IPS-15b (cell line): ENCODE measurements around the gene NCS1.

ENCODE experiments used
- H3K27me3 ChIP-seq: one replicate; pipeline ENCODE4 v1.6.1; 2013; ENCODE audit warnings: low read length; ENCODE audit not compliant: control insufficient read depth, insufficient read depth
- H3K36me3 ChIP-seq: one replicate; pipeline ENCODE4 v1.6.1; 2013; ENCODE audit warnings: low read length; ENCODE audit not compliant: control insufficient read depth, insufficient read depth
- H3K4me1 ChIP-seq: one replicate; pipeline ENCODE4 v1.6.1; 2013; ENCODE audit warnings: mild to moderate bottlenecking, low read length; ENCODE audit not compliant: control insufficient read depth, insufficient read depth
- H3K4me3 ChIP-seq: one replicate; pipeline ENCODE4 v1.5.1; 2013; ENCODE audit warnings: low read depth, low read length
- H3K9ac ChIP-seq: one replicate; pipeline ENCODE4 v1.6.1; 2013; ENCODE audit warnings: low read depth, mild to moderate bottlenecking, low read length
- H3K9me3 ChIP-seq: one replicate; pipeline ENCODE4 v1.6.1; 2013; ENCODE audit warnings: mild to moderate bottlenecking, low read length; ENCODE audit not compliant: control insufficient read depth, insufficient read depth

NCS1 gene

DNA sequence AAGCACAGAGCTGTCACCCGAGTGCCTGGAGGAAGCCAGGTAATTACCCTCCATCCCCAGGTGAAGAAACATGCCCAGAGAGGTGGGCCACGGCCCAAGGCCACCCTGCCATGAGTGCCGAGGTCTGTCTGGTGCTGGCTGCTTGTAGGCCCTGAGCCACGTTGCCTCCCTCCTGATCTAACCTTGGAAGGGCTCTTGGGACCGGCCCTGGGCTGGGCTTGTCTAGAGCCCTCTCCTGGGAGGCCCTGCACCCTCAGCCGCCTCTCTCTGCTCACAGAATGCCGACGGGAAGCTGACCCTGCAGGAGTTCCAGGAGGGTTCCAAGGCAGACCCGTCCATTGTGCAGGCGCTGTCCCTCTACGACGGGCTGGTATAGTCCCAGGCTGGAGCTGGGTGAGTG is 53.9 kb downstream of the NCS1 start:
- Histone ChIP-seq H3K36me3 (peaks cover 19% of the 10 kb centered on the region), H3K4me1 (no peaks in the 10 kb centered on the region), H3K9ac (no peak overlapping the region), H3K27me3 (no peaks in the 10 kb centered on the region), H3K9me3 (no peaks in the 10 kb centered on the region), H3K4me3 (no peak overlapping the region)

DNA sequence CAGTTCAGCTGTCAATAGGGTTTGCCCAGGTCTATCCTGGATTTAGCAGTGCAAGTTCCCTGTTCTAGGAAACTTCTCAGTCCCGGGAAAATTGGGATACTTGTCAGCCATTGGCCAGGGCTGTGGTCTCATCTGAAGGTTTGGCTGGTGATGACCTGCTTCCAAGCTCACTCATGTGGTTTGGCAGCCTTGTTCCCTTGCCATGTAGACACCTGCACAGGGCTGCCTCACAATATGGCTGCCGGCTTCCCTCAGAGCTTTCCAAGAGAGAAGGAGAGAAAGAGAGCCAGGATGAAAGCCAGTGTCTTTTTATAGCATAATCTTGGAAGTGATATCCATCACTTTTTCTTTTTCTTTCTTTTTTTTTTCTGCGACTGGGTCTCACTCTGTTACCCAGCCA is 55.6 kb downstream of the NCS1 start:
- no peak overlapping the region for H3K4me3 ChIP-seq
- peaks cover 16% of the 10 kb centered on the region for H3K36me3 ChIP-seq
- no peak overlapping the region for H3K9ac ChIP-seq
- H3K27me3 ChIP-seq, result no peaks in the 10 kb centered on the region
- no peaks in the 10 kb centered on the region for H3K4me1 ChIP-seq
- H3K9me3 ChIP-seq, result no peaks in the 10 kb centered on the region

- no peaks in the 10 kb centered on the region for H3K9me3 ChIP-seq
- H3K27me3 ChIP-seq, result no peaks in the 10 kb centered on the region
- H3K4me3 ChIP-seq, result no peak overlapping the region
- no peaks in the 10 kb centered on the region for H3K4me1 ChIP-seq
- H3K36me3 ChIP-seq, result peaks cover 26% of the 10 kb centered on the region
- no peak overlapping the region for H3K9ac ChIP-seq
Measured at GRCh38 chr9:130229759-130230158, 57.6 kb downstream of the NCS1 start.

- Histone ChIP-seq H3K4me3 (no peak overlapping the region), H3K9me3 (no peaks in the 10 kb centered on the region), H3K9ac (no peak overlapping the region), H3K27me3 (no peaks in the 10 kb centered on the region), H3K36me3 (peaks cover 27% of the 10 kb centered on the region), H3K4me1 (no peaks in the 10 kb centered on the region)
Measured at GRCh38 chr9:130230631-130231030, 58.4 kb downstream of the NCS1 start.

GRCh38 chr9:130232899-130233586 is 60.8 kb downstream of the NCS1 start:
- Histone ChIP-seq H3K9ac (no peak overlapping the region), H3K27me3 (no peaks in the 10 kb centered on the region), H3K4me1 (peaks cover 2% of the 10 kb centered on the region), H3K9me3 (no peaks in the 10 kb centered on the region), H3K36me3 (peaks cover 12% of the 10 kb centered on the region), H3K4me3 (no peak overlapping the region)

DNA sequence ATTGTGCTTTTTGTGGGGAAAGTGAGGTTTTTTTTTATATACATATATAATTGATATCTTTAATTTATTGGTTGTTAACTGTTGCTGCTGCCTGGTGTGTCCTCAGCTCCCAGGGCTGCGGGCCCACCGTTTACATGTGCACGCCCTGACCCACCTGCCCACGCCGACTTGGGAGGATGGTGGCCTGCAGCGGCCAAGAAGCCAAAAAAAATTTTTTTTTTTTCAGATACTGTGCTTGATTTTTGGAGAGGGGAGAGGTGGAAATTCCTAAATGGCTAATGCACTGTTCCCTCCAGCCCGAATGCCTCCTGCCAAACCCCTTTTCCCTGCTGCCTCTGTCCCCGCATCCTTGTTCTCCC is 61.4 kb downstream of the NCS1 start:
- H3K9me3 ChIP-seq, result no peaks in the 10 kb centered on the region
- H3K36me3 ChIP-seq, result peaks cover 12% of the 10 kb centered on the region
- H3K27me3 ChIP-seq, result no peaks in the 10 kb centered on the region
- no peak overlapping the region for H3K9ac ChIP-seq
- peaks cover 2% of the 10 kb centered on the region for H3K4me1 ChIP-seq
- no peak overlapping the region for H3K4me3 ChIP-seq

DNA sequence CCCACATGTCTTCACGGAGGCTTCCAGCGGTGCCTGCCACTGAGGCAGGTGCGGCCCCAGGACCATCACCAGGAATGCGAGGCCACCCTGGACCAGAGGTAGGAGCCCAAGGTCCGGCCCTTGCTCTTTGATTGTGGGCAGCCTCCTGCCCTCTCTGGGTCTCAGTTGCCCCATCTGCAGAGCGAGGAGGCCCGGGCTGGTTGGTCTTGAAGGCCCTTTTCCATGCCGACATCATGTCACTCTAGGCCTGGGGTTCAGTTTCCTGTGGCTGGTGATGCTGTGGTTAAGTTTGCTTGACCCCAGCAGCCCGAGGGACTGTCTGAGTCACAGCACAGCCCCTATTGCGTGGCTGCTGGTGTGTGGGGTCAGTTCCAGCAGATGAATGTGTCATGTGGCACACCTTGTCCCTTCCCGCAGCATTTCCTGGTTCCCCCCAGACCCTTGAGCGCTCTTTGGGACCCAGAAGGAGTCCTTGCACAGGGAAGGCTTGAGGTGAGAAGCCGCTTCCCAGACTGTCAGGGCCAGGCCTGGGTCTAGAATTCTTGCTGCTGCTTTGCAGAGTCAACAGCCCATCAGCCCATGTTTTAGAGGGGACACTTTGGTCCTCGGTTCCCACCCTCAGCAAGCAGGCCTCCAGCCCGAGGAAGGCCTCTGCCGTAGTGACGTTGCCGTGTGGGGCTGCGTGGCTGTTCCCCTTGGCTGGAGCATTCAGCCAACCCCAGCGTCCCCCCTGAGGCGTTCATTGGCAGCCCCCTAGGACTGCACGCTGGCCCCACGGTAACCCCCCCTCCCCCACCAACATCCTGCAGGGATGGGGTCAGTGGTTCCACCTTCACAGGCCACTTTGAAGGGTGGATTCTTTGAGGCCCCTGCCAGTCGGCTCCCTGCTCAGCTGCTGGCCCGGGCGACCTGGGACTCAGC is 62.4 kb downstream of the NCS1 start:
- Histone ChIP-seq H3K4me1 (peaks cover 2% of the 10 kb centered on the region), H3K9me3 (no peaks in the 10 kb centered on the region), H3K9ac (no peak overlapping the region), H3K27me3 (no peaks in the 10 kb centered on the region), H3K36me3 (peaks cover 12% of the 10 kb centered on the region), H3K4me3 (no peak overlapping the region)

DNA sequence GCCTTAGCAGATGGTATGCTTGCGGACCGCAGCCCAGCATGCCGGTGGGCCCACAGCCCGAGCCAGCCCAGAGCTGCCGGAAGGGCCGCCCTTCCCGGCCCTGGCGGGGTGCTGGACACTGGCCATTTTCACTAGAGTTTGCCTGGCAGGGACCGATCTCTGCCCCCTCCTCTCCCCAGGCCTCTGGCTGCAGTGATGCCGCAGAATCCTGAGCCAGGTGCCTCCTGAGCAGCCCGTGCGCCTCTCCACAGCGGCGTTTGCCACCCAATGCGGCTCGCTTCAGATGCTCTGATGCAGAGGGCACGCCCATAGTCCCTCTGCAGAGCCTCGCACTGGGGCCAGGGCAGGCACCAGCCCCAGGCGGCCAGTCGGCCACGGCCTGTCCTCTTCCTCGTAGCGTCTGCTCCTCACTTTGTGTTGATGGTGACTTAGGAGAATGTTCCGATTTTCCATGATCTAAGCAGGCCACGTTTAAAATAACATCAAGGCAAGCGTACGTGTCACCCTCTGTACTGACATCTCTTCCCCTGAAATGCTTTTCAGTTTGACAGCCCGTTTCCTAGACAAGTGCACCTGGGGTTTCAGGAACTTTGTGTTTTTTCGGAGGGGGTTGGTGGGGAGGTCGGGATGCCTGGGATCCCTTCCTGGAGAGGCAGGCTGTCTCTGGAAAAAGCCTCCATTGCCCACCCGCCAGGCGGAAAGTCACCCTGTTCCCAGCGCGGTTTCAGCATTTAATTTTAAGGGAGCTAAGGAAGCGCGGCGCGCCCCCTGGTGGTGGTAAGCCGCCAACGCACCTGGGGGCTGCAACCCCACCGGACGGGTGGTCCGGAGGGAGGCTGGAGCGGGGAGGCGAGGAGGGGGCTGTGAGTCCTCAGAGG is 63.6 kb downstream of the NCS1 start:
- Histone ChIP-seq H3K36me3 (peaks cover 12% of the 10 kb centered on the region), H3K9ac (no peak overlapping the region)

GRCh38 chr9:130236436-130236985 is 64.3 kb downstream of the NCS1 start:
- no peak overlapping the region for H3K9ac ChIP-seq
- H3K9me3 ChIP-seq, result no peaks in the 10 kb centered on the region
- peaks cover 4% of the 10 kb centered on the region for H3K4me1 ChIP-seq
- H3K4me3 ChIP-seq, result no peak overlapping the region
- no peaks in the 10 kb centered on the region for H3K27me3 ChIP-seq
- H3K36me3 ChIP-seq, result peaks cover 12% of the 10 kb centered on the region

More for the DNA sequence above, 63.6 kb downstream of the NCS1 start:
- Histone ChIP-seq H3K9me3 (no peaks in the 10 kb centered on the region), H3K4me1 (peaks cover 4% of the 10 kb centered on the region), H3K27me3 (no peaks in the 10 kb centered on the region), H3K4me3 (no peak overlapping the region)

DNA sequence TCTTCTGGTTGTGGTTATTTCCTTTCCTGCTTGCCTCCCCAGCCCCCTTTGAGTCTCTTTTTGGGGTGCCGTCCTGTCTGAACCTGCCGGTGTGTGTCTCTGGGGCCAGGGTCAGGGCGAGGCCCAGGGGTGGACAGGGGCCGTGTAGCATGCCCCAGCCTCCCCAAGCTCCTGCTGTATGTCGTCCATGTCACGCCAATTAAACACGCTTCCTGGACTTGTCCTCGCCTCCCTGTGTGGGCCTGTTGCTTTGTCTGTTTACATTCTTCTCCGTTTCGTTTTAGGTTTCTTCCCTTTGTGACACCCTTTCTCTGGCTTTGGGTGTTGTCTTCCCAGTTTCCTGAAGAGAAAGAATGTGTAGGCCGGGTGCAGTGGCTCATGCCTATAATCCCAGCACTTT is 64.9 kb downstream of the NCS1 start:
- no peak overlapping the region for H3K4me3 ChIP-seq
- H3K9ac ChIP-seq, result no peak overlapping the region
- H3K36me3 ChIP-seq, result peaks cover 12% of the 10 kb centered on the region
- H3K27me3 ChIP-seq, result no peaks in the 10 kb centered on the region
- H3K9me3 ChIP-seq, result no peaks in the 10 kb centered on the region
- H3K4me1 ChIP-seq, result peaks cover 4% of the 10 kb centered on the region

GRCh38 chr9:130237763-130238524 is 65.7 kb downstream of the NCS1 start:
- peaks cover 4% of the 10 kb centered on the region for H3K4me1 ChIP-seq
- H3K27me3 ChIP-seq, result peaks cover 4% of the 10 kb centered on the region
- no peaks in the 10 kb centered on the region for H3K9me3 ChIP-seq
- peak overlapping the region; percentile 12 for H3K9ac ChIP-seq
- peaks cover 10% of the 10 kb centered on the region for H3K36me3 ChIP-seq
- no peak overlapping the region for H3K4me3 ChIP-seq
